Right lobe of liver (tissue), 4 donors: Measurements from ENCODE around the gene KANSL1.

ENCODE experiments used
- POLR2A ChIP-seq: fragments of 450-650 bp; IDR thresholded peaks from one replicate; pipeline ENCODE4 v1.6.1; 2017; ENCODE audit warnings: antibody characterized with exemption, mild to moderate bottlenecking
- TF ChIP-seq, protein P1 (sequence below), 4 donors: fragments of 200-600 bp in 3 of 4; fragments of 450-650 bp in 1 of 4; IDR thresholded peaks; one replicate each; pipeline versions ENCODE4 v1.5.1 to v1.8.0; 2016 to 2022; ENCODE audit warnings: antibody characterized with exemption in 4 of 4, mild to moderate bottlenecking in 2 of 4
- donor health status: DM: no; HTN: no; CAD: no.
- donor health status: DM: no; HTN: no; CAD: no.
- donor health status: DM: no; HTN: yes; CAD: no.

DNA sequence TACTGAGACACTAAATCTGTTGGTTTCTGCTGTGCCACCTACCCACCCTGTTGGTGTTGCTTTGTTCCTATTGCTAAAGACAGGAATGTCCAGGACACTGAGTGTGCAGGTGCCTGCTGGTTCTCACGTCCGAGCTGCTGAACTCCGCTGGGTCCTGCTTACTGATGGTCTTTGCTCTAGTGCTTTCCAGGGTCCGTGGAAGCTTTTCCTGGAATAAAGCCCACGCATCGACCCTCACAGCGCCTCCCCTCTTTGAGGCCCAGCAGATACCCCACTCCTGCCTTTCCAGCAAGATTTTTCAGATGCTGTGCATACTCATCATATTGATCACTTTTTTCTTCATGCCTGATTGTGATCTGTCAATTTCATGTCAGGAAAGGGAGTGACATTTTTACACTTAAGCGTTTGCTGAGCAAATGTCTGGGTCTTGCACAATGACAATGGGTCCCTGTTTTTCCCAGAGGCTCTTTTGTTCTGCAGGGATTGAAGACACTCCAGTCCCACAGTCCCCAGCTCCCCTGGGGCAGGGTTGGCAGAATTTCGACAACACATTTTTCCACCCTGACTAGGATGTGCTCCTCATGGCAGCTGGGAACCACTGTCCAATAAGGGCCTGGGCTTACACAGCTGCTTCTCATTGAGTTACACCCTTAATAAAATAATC, 179.6 kb downstream of the KANSL1 start:
- TF ChIP-seq, protein P1, sequence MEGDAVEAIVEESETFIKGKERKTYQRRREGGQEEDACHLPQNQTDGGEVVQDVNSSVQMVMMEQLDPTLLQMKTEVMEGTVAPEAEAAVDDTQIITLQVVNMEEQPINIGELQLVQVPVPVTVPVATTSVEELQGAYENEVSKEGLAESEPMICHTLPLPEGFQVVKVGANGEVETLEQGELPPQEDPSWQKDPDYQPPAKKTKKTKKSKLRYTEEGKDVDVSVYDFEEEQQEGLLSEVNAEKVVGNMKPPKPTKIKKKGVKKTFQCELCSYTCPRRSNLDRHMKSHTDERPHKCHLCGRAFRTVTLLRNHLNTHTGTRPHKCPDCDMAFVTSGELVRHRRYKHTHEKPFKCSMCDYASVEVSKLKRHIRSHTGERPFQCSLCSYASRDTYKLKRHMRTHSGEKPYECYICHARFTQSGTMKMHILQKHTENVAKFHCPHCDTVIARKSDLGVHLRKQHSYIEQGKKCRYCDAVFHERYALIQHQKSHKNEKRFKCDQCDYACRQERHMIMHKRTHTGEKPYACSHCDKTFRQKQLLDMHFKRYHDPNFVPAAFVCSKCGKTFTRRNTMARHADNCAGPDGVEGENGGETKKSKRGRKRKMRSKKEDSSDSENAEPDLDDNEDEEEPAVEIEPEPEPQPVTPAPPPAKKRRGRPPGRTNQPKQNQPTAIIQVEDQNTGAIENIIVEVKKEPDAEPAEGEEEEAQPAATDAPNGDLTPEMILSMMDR (IDR thresholded peaks at IDR 0.05), result no peak
- no peak for TF ChIP-seq POLR2A
